Activated CD4-positive, alpha-beta T cell treated with anti-CD3 and anti-CD28 coated beads for 48 hours (primary cell): ENCODE measurements around the gene STK24.

ENCODE experiments used
- DNase-seq: peaks from one replicate; pipeline ENCODE4 v3.0.0-alpha.2; 2020

STK24 gene

DNA sequence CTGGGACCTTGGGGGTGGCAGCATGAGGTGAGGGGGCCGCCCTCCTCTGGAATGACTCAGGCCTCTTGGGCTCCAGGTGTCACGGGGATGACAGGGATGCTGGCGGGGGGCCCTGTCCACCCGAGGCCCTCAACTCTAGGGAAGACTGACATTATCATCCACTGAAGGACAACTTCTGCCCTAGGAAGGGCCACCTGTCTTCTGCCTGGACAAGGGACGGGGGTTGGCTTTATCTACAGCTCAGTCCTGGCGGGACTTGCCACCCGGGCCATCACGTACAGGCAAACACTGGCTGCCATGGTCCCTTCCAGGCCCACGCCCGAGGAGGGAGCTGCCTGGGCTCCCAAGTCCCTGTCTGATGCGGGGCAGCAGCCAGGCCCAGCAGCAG lies 130.7 kb downstream of the STK24 start:
- DNase-seq: no peak

DNA sequence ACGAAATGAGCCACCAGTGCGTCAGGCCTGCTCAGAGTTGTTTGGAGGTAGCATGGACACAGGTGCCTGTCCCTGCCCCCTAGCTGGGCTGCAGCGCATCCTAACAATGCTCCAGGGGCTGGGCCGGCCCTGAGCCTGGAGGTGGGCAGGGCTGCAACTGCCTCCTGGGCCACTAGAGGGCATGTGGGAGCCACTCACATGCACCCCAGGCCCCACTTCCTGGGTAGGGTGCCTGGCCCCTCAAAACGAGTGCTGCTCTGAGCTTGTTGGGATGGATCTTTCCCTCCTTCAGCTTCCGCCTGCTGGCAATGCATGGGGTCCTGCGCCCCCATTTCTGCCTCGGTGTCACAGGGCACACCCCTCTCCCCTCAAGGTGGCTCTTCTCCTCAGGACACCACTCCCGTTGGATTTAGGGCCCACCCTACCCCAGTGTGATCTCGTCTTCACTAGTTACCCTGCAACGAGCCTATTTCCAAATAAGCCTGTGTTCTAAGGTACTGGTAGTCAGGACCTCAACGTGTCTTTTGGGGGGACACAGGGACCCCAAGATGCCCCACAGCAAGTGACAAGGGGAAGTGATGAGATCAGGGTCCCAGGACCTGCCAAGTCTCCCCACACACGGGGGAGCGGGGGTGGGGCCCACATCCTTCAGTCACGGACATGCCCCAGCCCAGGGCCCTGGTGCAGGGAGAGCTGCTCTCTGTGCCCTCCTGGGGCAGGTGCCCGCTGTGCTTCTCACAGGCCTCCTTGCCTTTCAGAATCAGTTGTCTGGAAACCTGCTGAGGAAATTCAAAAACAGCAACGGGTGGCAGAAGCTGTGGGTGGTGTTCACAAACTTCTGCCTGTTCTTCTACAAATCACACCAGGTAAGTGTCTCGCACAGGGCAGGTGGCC lies 131.3 kb downstream of the STK24 start:
- peak; percentile 87 for DNase-seq

DNA sequence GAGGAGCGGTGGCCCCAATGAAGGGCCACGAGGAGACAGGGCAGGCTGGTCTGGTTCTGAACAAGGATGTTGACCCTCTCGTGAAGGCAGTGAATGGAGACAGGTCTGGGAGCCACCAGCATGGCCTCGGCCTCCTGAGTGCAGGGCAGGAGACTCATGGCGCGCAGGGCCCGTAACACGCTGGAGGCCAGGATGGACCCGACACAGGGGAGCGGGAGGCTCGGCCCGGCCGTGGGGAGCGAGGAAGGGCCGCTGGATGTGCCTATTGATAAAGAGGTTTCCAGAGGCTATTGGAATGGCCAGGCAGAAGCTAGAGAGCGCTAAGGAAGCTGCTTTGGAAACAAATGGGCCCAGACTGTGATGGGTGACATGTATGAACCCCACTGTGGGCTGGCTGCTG lies 132.5 kb downstream of the STK24 start:
- no peak for DNase-seq

DNA sequence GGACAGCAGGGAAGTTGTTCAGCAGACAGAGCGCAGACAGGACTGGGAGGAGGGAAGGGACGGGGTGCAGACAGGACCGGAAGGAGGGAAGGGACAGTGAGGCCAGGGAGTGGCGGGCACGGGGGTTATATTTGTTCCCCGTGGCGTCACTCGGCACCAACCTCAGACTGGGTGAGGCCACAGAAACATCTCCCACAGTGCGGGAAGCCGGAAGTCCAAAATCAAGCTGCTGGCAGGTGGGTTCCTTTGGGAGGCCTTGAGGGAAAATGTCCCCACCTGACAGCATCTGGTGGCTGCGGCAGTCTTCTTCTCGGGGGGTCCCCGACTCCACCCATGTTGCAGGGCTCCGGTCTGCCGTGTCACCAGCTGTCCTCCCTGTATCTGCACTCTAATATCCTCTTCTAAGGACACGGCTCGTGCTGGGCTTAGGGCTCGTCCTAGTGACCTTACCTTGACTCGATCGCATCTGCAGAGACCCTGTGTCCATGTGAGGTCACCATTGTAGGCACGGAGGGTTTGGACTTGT lies 133.0 kb downstream of the STK24 start:
- DNase-seq: no peak

DNA sequence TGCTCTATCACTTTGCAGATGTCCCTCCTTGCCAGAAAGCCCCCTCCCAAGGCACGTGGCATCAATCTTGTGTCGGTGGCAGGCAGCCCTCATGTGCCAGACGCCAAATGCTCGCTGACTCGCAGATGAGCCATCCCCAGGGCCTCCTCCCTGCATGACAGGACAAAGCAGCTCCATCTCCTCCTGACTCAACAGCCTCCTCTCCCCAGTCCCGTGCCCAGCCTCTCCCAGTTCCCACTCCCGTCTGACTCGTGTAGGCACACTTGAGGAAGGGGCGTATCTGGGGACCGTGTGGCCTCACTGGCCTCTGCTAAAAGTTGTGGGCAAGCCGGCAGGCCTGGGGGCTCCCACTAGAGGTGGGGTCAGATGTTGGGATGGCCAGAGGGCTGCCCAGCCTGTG lies 133.6 kb downstream of the STK24 start:
- no peak for DNase-seq

DNA sequence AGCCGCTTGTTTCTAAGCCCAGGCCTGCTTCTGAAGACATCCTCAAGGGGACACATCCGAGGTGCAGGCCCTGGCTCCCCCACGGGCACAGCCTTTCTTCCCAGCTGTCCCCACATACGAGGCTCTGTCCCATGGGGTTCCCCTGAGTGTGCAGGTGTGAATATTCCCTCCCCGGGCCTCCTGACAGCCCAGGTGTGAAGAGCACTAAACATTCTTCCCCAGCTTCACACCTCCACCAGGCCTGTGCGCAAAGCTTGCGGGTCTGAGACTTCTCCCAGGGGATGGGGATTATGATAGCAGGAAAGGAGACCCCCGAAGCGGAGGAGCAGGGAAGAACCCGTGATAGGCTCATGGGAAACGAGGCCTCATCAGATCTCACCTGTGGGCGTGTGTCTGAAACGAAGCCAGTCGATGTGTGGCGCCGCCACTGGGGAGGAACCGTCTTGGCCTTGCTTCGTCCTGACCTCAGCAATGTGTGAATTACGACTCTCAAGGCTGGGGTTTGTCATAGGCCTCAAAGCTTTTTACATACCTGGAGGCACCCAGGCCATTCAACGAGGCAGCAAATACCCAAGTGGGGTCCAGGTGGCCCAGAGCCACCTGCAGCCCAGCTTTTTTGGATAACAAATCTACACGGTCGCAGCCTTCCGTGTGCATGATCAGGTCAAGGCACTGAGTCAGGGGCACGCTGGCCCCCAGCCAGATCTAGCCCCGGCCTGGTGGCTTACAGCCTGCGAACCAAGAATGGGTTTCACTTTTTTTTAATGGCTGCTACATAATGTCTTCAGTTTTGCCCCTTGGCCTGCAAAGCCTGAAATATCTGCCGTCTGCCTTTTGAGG lies 134.3 kb downstream of the STK24 start:
- DNase-seq: no peak

DNA sequence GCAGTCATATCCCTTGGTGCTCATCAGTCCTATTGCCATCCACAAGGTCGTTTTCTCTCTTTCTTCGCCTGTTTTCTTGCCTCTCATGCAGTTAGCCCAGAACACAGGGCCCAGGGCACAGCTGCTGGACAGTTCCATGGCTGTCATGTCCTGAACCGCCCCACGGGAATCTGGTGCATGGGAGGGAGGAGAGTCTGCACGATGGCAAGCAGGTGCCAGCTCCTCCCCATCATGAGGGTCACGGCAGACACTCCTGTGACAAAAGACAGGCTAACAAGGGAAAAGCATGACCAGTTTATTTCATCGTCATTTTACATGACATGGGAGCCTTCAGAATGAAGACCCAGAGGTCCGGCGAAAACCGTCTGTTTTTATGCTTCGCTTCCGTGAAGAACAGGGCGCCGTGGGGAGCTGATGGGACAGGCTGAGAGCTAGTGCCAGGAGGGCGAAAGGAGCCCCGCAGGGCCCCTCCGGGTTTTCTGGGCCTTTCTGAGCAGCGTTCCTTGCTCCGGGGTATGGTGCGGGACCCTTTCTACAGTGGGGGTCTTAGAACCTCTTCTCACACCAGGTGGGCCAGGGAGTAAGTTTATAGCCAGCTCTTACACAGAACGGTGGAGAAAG lies 135.7 kb downstream of the STK24 start:
- DNase-seq: no peak

DNA sequence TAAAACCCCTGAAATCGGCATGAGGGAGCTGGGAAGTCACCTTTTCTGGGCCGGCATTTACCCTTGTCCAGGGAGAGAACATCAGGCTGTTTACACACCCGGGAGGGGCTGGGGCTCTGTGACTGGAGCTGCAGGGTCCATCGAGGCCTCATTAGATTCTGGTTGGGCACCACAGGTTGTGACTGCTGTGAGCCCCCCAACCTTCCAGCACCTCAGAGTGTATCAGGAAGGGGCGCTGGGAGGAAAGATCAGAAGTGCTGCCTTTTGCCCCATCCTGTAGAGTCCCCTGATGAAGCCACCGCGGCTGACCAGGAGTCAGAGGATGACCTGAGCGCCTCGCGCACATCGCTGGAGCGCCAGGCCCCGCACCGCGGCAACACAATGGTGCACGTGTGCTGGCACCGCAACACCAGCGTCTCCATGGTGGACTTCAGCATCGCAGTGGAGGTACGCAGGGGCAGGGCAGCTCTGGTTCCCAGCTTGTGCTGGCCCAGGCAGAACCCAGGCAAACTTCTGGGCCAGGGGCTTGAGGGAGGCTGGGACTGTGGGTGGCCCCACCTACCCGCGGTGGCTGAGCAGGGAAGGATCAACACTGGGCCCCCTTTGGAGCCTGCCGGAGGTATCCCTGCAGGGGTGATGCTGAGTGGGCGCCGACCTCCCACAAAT lies 136.4 kb downstream of the STK24 start:
- DNase-seq: no peak

DNA sequence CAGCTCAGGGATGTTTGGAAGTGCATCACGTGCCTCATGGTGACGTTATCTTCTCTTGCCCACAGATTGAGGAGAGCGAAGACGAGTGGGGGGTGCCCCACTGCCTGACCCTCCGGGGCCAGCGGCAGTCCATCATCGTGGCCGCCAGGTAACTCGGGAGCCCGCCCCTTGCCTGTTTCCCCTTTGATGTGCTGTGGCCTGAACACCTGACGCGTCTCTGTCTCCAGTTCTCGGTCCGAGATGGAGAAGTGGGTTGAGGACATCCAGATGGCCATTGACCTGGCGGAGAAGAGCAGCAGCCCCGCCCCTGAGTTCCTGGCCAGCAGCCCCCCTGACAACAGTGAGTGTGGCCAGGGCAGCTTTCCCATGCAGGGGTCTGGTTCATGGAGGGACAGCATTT lies 137.0 kb downstream of the STK24 start:
- no peak for DNase-seq

DNA sequence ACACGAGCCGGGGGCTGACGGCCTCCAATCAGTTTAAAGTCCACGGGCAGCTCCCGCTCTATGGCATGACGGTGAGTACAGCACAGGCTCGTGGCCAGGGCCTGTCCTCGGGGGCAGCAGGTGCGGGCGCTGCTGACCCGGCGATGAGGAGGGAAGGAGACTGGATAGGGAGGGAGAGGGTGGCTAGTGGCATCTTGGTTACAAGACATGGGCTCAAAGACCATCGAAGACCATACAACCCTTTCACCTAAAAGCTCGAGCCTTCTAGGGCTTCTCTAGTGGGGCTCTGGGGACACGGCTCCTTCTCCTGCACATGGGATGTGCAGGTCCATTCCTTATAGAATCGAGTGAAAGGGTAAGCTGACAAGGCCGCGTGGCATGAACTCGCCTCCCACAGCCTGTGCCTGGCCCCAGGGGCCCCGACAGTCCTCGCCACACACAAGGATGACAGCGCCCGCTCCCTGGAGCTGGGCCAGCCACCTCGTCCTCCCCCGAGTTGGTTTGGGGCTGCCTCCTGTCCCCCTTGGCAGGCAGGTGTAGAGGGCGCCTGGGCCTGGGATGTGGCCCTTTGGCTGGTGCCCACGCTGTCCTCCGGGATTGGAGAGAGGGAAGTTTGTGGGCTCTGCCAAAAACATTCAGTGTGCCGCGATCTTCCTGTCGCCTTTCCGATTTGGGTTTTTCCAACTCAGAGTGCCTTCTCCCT lies 137.6 kb downstream of the STK24 start:
- no peak for DNase-seq

DNA sequence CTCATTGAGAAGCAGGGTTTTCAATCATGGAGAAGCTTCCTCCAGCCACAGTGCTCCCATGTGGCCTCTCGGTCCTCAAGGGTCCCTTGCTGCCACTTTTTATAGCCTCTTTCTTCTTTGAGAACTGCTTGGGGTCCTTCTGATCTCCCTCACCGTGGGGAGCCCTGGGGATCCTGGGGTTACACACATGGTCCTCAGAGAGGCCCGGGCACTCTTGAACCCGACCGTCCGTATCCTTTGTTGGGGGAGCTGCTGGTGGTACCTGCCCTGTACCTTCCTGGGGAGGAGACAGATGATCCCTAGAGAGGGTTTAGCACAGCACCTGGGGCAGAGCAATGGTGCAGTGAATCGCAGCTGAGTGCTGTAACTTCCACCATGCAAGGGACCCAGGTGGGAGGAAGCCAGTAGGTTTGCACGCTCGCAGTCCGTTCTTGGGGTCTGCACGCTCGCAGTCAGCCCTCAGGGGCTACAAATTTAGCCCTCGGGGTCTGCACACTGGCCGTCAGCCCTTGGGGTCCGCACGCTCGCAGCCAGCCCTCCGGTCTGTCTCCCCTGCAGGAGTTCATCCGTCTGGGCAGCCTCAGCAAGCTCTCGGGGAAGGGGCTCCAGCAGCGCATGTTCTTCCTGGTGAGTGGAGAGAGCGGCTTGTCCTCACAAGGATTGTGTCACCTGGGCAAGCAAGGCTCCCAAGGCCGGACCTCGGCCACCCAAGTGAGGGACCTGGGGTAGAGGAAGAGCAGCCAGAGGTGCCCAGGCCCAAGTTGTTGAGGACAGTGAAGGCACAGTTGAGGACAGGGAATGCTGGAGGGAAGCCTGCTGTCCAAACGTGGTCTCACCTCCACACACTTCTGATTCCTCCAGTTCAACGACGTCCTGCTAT lies 138.4 kb downstream of the STK24 start:
- no peak for DNase-seq

DNA sequence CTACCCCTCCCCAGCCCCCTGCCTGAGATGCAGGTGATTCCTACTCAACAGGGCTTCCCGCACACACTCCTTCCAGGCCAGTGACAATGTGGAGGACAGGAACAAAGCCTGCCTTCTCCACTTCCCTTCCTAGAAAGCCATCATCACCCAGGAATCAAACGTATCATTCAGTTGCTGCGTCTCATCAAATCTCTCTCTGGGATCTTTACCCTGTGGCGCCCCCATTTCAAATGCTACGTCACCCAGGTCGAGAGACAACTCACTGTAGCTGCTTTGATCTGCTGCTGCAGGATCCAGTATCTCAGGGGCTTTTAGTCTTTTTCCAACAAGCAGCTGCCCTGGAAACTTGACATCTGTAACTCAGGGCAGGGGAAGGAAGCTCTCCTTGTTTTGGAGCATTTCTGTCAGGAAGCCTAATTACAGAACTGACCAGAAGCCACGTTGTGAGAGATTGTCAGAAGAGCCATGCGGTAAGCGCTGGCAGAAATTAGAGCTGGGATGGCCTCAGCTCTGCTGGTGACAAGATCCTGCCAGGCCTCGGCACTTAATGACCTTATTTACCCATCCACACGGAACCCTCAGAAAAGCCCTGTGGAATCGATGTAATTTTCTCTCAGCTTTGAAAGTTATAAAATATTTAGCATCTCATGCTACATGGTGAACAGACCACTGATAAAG lies 140.5 kb downstream of the STK24 start:
- DNase-seq: no peak

DNA sequence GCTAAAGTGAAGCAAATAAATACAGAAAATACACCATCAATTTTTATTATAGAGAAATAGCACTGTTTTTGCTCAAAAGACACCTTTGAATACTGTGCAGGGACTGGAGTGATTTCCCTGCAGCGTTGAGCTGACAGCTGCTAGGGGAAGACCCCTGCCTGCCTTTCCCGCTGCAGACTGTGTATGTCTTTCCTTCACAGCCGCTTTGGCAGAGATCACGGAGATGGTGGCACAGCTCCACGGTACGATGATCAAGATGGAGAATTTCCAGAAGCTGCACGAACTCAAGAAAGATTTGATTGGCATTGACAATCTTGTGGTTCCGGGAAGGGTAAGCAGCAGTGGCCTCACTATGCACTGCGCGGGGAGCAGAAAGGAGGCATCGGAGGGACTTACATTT lies 141.5 kb downstream of the STK24 start:
- no peak for DNase-seq

DNA sequence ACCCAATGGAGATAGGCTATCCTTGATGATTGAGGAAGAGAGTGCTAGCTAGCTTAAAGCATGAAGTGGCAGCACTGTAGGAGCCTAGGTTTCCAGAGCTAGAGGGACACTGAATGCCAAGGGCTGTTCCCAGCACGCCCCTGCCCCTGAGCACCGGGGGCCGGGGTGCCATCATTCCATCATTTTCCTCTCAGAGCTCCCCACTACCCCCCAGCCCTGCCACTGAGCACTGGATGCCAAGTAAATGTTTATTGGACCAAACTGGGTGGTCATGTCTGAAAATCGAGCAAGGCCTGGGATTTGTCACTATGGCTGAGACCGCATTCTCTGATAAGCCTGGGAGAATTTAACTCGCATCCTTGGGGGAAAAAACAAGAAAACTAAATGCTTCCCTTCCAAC lies 142.8 kb downstream of the STK24 start:
- no peak for DNase-seq

DNA sequence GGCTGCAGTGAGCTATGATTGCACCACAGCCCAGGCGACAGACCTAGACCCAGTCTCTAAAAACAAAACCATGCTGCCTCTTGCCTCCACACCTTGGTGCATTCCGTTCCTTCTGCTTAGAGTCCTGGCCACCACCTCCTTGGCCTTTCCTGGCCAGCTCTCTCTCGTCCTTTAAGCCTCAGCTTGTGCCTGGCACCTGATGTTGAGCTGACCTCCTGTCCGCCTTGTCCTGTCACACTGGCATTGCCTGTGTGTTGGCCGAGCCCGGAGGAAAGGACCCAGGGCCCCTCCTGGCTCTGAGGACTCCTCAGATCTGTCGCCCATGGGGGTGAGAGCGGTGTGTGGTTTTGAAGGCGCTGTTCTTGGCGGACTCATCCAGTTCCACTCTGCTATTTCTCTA lies 143.3 kb downstream of the STK24 start:
- DNase-seq: no peak

DNA sequence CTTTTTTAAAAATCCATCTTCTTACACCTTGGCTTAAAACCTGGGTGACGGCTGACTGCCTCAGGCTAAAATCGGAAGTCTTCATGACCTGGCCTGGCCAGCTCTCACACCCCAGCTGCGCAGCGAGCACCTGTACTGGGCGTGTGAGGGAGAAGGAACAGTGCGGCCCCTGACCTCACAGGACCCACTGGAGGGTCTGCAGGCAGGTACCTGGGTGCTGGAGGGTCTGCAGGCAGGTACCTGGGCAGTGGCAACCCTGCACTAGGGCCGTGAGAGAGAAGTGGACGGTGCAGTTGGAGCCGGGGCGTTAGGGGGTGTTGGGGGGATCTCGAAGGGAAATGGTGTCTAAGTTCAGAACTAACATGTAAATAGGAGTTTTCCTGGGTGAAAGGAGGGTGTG lies 144.3 kb downstream of the STK24 start:
- no peak for DNase-seq

DNA sequence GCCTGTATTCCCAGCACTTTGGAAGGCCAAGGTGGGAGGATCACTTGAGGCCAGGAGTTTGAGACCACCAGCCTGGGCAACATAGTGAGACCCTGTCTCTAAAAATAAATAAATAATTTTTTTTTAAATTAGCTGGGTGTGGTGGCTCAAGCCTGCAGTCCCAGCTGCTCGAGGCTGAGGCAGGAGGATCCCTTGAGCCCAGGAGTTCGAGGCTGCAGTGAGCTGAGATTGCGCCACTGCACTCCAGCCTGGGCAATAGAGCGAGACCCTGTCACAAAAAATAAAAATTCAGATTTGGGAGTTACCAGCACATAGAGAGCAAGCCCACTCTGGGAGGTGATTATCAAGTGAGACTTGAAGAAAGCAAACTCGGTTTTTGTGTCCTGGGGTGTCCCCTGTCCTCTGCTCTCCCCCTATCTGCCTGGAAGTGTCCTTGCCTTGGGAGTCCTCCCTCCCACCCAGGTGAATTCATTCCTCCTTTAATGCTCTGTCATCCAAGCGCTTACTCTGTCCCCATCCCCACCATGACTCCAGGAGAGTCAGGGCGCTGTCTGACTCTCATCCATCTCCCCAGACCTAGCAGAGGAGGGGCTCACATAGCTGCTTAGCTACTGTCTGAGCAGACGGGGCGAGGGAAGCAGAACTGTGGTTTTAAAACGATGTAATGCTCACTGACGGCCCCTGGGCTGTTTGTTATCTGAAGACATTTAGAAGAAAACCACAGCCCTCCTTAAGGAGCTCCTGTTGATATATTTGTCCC lies 146.8 kb downstream of the STK24 start:
- no peak for DNase-seq

DNA sequence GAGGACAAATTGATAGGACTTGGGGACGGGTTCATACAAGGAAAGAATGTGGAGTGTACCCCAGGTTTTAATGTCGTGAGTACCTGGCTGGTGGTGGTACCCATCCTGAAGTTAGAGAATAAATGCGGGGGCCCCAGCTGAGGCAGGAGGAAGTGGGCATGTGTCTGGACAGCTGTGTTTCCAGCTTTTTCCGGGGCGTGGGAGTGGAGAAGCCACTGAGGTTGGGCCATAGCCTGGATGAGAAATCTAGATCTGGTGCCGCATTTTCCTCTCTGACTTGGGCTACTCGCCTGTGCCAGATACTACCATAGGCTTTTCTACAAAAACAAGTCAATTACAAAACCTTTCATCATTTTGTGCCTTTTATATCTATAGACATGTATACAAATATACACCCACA lies 147.4 kb downstream of the STK24 start:
- no peak for DNase-seq

DNA sequence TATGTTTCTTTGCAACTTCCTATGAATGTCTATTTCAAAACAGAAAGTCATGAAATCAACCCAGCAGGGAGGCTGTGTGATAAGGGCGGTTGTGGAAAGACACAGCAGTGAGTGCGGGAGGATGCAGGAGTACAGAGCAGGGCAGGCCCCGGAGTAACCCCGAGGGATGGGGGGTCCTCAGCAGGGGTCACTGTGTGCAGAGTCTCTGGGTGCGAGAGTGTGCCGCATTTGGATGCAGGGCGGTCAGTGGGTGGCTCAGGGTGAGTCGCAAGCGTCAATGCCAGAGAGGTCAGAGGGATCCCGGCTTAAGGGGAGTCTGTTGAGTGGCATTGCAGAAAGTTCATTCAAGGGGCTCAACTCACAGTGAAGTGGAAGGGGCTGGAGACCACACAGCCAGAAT lies 147.8 kb downstream of the STK24 start:
- DNase-seq: no peak
